GM18519 (cell line): ENCODE results near the gene PCDHA13.
"Not testable (repeated sequence)": the region's sequence is repeated elsewhere in the genome, so short reads cannot be mapped to it uniquely, and the experiment has no call there.

Experiments
- ATAC-seq: cut with Tn5 transposase; IDR thresholded peaks from one replicate; pipeline ENCODE4 v1.9.1; 2021; ENCODE audit warnings: mild to moderate bottlenecking, moderate library complexity; ENCODE audit not compliant: unreplicated experiment, low FRiP score

Gene PCDHA13

GRCh38 chr5:140881889-140882590, at the start of gene PCDHA13:
Gene PCDHA13, plus strand, starts transcription at chr5:140882124. Its CDS starts 145 bp downstream, at chr5:140882269.
- no peak for ATAC-seq

- no peak for ATAC-seq
These were observed 47.9 kb upstream of the PCDHA13 start, which contains the start of gene PCDHA7 for GRCh38 chr5:140833993-140834392. Gene PCDHA7, plus strand, starts transcription at chr5:140834269. Its CDS starts 115 bp downstream, at chr5:140834384.

- ATAC-seq, result not testable (repeated sequence)
These were observed 47.4 kb upstream of the PCDHA13 start for GRCh38 chr5:140834439-140835008.

GRCh38 chr5:140835622-140836510, 46.1 kb upstream of the PCDHA13 start:
- ATAC-seq, result no peak

- no peak for ATAC-seq
These were observed 40.7 kb upstream of the PCDHA13 start, which contains the start of gene PCDHA8 for GRCh38 chr5:140840978-140841962. Gene PCDHA8, plus strand, starts transcription at chr5:140841187. Its CDS starts 135 bp downstream, at chr5:140841322.

- no peak for ATAC-seq
These were observed 38.9 kb upstream of the PCDHA13 start for GRCh38 chr5:140842798-140843733.

- ATAC-seq, result not testable (repeated sequence)
These were observed 33.5 kb upstream of the PCDHA13 start, which contains the start of gene PCDHA9 for GRCh38 chr5:140848139-140849102. Gene PCDHA9, plus strand, starts transcription at chr5:140848382. Its CDS starts 114 bp downstream, at chr5:140848496.

GRCh38 chr5:140849831-140850634, 31.9 kb upstream of the PCDHA13 start:
- not testable (repeated sequence) for ATAC-seq

GRCh38 chr5:140855772-140856674, 25.9 kb upstream of the PCDHA13 start, which contains the start of gene PCDHA10:
Gene PCDHA10, plus strand, starts transcription at chr5:140855897. Its CDS starts 152 bp downstream, at chr5:140856049.
- ATAC-seq, result no peak

GRCh38 chr5:140857177-140857986, 24.5 kb upstream of the PCDHA13 start:
- ATAC-seq, result no peak

GRCh38 chr5:140857987-140858240, 24.0 kb upstream of the PCDHA13 start:
- ATAC-seq, result no peak

- no peak for ATAC-seq
These were observed 19.3 kb upstream of the PCDHA13 start for GRCh38 chr5:140862441-140863295.

GRCh38 chr5:140868721-140869554, 13.0 kb upstream of the PCDHA13 start, which contains the start of gene PCDHA11:
Gene PCDHA11, plus strand, starts transcription at chr5:140868957. Its CDS starts 147 bp downstream, at chr5:140869104.
- no peak for ATAC-seq
